Spleen (tissue), 7 donors: ENCODE results near the gene MYOF.

Experiments
- CTCF ChIP-seq, 11 experiments: fragments of 200-600 bp in 7 of 11; fragments of 450-650 bp in 4 of 11; sonication (generic) in 4 of 11; IDR thresholded peaks in 8 of 11; conservative IDR thresholded peaks in 3 of 11; 1 replicate in 7 of 11; 2 replicates in 4 of 11; pipeline versions ENCODE4 v1.4.0 to v1.8.0; 2016 to 2021; ENCODE audit warnings: antibody characterized with exemption in 11 of 11, inconsistent platforms in 4 of 11, mild to moderate bottlenecking in 1 of 11
- POLR2A ChIP-seq, 3 donors: fragments of 450-650 bp; IDR thresholded peaks; one replicate each; pipeline ENCODE4 v1.5.1; 2017; ENCODE audit warnings: antibody characterized with exemption in 3 of 3, mild to moderate bottlenecking in 1 of 3
- POLR2AphosphoS5 ChIP-seq, 3 donors: sonication (generic); formaldehyde crosslinking; IDR thresholded peaks; one replicate each; pipeline ENCODE4 v1.5.1; 2017; ENCODE audit warnings: antibody characterized with exemption in 3 of 3
- donor health status: DM: no; HTN: no; CAD: no; lungs with moderate emphysema.
- donor health status: DM: no; HTN: no; CAD: no.
- donor health status: DM: no; HTN: no; CAD: no.

GRCh38 chr10:93473804-93474472, 8.2 kb downstream of the MYOF start:
- TF ChIP-seq CTCF (IDR thresholded peaks at IDR 0.05 in 8 of 11, conservative IDR thresholded peaks at IDR 0.05 in 3 of 11) (no peak), POLR2A (IDR thresholded peaks at IDR 0.05) (no peak), POLR2AphosphoS5 (IDR thresholded peaks at IDR 0.05) (no peak)
